Endodermal cell (in vitro differentiated cells): ENCODE data around the gene MOB2. TPM values are rescaled to one million over a fixed set of nuclear protein-coding genes. Genes with fewer than 3 reads are reported as not detected.
A peak's percentile ranks its signal among the peaks of the same experiment; 100 is the strongest.

Experiments used
- DNase-seq: peaks from one replicate; pipeline ENCODE4 v3.0.0-alpha.2; 2017
- H3K27ac ChIP-seq: 2 replicates; pipeline ENCODE4 v1.5.1; 2013; ENCODE audit warnings: mild to moderate bottlenecking, low read depth, low read length, moderate library complexity
- H3K27me3 ChIP-seq: 2 replicates; pipeline ENCODE4 v1.6.1; 2013; ENCODE audit warnings: mild to moderate bottlenecking, low read length, moderate library complexity; ENCODE audit not compliant: insufficient read depth, control insufficient read depth, poor library complexity, severe bottlenecking
- H3K36me3 ChIP-seq: 2 replicates; pipeline ENCODE4 v1.7.0; 2013; ENCODE audit warnings: mild to moderate bottlenecking, low read length, moderate library complexity; ENCODE audit not compliant: control insufficient read depth, insufficient read depth
- H3K4me1 ChIP-seq: one replicate; pipeline ENCODE4 v1.7.0; 2013; ENCODE audit warnings: low read length; ENCODE audit not compliant: control insufficient read depth, insufficient read depth
- H3K4me3 ChIP-seq: 2 replicates; pipeline ENCODE4 v1.5.1; 2013; ENCODE audit warnings: mild to moderate bottlenecking, low read length, moderate library complexity
- H3K9ac ChIP-seq: 2 replicates; pipeline ENCODE4 v1.6.1; 2013; ENCODE audit warnings: mild to moderate bottlenecking, low read length, moderate library complexity; ENCODE audit not compliant: poor library complexity, severe bottlenecking; ENCODE audit errors: extremely low read depth
- H3K9me3 ChIP-seq: 2 replicates; pipeline ENCODE4 v1.6.1; 2013; ENCODE audit warnings: mild to moderate bottlenecking, low read length, moderate library complexity; ENCODE audit not compliant: control insufficient read depth
- H3K27ac Mint-ChIP-seq: 2 replicates; pipeline ENCODE4 v1.8.0; 2020; ENCODE audit warnings: mixed read lengths
- H3K27me3 Mint-ChIP-seq: 2 replicates; pipeline ENCODE4 v1.8.0; 2021; ENCODE audit warnings: mild to moderate bottlenecking, mixed read lengths; ENCODE audit not compliant: insufficient read depth
- H3K36me3 Mint-ChIP-seq: 2 replicates; pipeline ENCODE4 v1.8.0; 2020; ENCODE audit warnings: low read depth, mixed read lengths
- H3K4me1 Mint-ChIP-seq: 2 replicates; pipeline ENCODE4 v1.8.0; 2020; ENCODE audit warnings: mixed read lengths
- H3K4me3 Mint-ChIP-seq: 2 replicates; pipeline ENCODE4 v1.8.0; 2020; ENCODE audit warnings: mild to moderate bottlenecking, moderate library complexity, mixed read lengths
- H3K9me3 Mint-ChIP-seq: 2 replicates; pipeline ENCODE4 v1.8.0; 2020; ENCODE audit warnings: mild to moderate bottlenecking, mixed read lengths
- WGBS, 2 experiments: methylation state at CpG; one replicate each; pipeline versions ENCODE4 v1.1.5 to v1.1.7; 2013; ENCODE audit warnings: missing lambda C conversion rate in 2 of 2, mixed read lengths in 1 of 2; ENCODE audit not compliant: insufficient coverage in 1 of 2, insufficient read length in 1 of 2; 5-methylcytosine and 5-hydroxymethylcytosine counted together
- total RNA-seq, 2 donors: library from RNA; stranded (reverse); fragmentation: NEBNext Ultra II Directional in 1 of 2; extraction: Animal tissue kit (Norgen Biotek cat#: 25700) in 1 of 2; gene quantifications; 2 replicates in 1 of 2; 3 replicates in 1 of 2; pipeline ENCODE4 v1.2.1, GENCODE V29; 2021
- TF ChIP-seq, protein P1 (sequence below): fragments of 200-600 bp; sonication (generic); conservative IDR thresholded peaks from 2 replicates; pipeline ENCODE4 v1.5.0; 2021; ENCODE audit warnings: antibody characterized with exemption, mild to moderate bottlenecking

Gene MOB2
- total RNA-seq, 2 donors from 2014 or later: 23.9 to 25.4 TPM

DNA sequence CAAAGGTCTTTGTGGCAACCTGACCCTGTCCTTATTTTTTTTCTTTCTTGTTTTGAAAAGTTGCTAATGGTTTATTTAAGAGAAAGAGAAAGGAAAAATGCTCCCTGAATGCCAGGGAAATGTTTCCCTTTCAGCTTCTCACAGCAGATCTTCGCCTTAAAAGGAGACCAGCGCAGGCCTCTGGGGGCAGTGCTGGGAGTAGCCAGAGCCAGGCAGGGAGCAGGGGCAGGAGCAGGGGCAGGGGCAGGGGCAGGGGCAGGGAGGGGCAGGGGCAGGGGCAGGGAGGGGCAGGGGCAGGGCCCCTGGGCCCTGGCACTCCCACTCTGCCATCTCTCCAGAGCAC lies 5.1 kb downstream of the MOB2 start:
- TF ChIP-seq, protein P1, sequence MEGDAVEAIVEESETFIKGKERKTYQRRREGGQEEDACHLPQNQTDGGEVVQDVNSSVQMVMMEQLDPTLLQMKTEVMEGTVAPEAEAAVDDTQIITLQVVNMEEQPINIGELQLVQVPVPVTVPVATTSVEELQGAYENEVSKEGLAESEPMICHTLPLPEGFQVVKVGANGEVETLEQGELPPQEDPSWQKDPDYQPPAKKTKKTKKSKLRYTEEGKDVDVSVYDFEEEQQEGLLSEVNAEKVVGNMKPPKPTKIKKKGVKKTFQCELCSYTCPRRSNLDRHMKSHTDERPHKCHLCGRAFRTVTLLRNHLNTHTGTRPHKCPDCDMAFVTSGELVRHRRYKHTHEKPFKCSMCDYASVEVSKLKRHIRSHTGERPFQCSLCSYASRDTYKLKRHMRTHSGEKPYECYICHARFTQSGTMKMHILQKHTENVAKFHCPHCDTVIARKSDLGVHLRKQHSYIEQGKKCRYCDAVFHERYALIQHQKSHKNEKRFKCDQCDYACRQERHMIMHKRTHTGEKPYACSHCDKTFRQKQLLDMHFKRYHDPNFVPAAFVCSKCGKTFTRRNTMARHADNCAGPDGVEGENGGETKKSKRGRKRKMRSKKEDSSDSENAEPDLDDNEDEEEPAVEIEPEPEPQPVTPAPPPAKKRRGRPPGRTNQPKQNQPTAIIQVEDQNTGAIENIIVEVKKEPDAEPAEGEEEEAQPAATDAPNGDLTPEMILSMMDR: no peak
- H3K27ac ChIP-seq: no peak overlapping the region
- DNase-seq: no peak
- WGBS, 2 experiments: 90% methylated on average over 2 of the region's 2 CpGs; no CpG with 5 or more reads in 1 of the 2 experiments
- no peaks in the 10 kb centered on the region for H3K4me1 ChIP-seq
- no peak overlapping the region for H3K4me3 ChIP-seq
- no peaks in the 10 kb centered on the region for H3K9me3 ChIP-seq
- Mint-ChIP-seq H3K4me3 (no peak overlapping the region), H3K27me3 (no peaks in the 10 kb centered on the region), H3K27ac (no peak overlapping the region), H3K36me3 (peaks cover 16% of the 10 kb centered on the region), H3K4me1 (no peaks in the 10 kb centered on the region), H3K9me3 (no peaks in the 10 kb centered on the region)
- H3K9ac ChIP-seq: no peak overlapping the region
- no peaks in the 10 kb centered on the region for H3K27me3 ChIP-seq
- peaks cover 6% of the 10 kb centered on the region for H3K36me3 ChIP-seq

DNA sequence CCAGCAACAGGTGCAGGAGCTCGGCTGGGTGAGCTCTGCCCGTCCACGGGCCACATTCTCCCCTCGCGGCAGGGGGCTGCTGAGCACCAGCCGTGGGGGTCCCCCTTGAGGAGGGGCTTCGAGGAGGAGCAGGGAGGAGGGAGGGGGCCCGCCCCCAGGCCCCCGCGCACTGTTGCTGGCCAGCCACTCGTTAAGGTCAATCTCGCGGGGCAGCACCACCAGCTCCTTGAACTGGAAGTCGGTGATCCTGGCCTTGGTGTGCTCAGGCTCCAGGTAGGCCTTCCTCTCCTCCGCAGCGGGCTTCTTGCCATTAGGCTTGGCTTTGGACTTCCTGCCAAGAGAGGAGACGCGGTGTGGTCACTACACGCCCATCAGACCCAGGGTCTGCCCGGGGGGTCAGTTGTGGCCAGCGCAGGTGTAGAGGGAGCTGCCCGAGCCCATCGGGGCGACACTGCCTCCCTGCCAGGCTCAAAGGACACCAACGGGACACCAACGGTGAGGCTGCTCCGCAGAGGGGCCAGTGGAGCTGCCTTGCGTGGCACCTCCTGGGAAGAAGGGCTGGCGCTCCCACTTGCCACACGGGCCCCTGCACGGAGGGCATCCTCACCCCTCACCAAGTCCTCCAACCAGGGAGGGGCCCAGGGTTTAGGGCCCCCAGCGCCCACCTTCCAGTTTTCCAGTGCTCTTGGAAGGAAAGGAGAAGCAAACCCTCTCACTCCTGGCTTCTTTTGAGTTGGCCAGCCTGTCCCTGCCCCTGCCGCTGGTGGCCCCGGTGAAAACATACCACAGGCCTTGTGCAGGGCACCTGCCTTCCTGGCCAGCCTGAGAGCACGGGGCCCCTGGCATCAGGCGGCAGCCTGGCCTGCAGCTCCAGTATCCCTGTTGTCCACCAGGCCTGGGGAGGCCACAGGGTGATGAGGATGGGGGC lies 5.8 kb downstream of the MOB2 start:
- Mint-ChIP-seq H3K4me1 (no peaks in the 10 kb centered on the region), H3K4me3 (no peak overlapping the region), H3K27me3 (no peaks in the 10 kb centered on the region), H3K9me3 (no peaks in the 10 kb centered on the region), H3K36me3 (peaks cover 17% of the 10 kb centered on the region), H3K27ac (peak overlapping the region; percentile 42)
- Histone ChIP-seq H3K4me1 (no peaks in the 10 kb centered on the region), H3K9ac (no peak overlapping the region), H3K4me3 (no peak overlapping the region), H3K27me3 (no peaks in the 10 kb centered on the region), H3K36me3 (peaks cover 11% of the 10 kb centered on the region), H3K27ac (no peak overlapping the region), H3K9me3 (no peaks in the 10 kb centered on the region)
- 93 to 96% methylated on average over 22 to 36 of the region's 36 CpGs for WGBS, 2 experiments
- TF ChIP-seq, protein P1: no peak
- no peak for DNase-seq

DNA sequence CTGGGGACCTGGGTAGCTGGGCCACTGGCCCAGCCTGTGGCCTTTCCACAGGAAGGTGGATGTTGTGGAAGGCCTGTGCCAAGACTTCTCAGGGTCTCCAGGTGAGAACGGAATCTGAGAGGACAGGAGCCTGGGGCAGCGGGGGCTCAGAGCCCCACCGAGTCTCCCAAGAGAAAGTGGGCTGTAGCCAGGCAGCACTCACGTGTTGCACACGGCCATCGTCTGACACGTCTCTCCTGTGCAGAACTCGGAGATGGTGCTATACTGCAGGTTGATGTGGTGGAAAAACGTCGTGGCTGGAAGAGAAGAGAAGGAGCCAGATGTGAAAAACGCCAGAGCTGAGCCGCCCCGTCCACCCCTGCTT lies 6.4 kb downstream of the MOB2 start:
- no peak overlapping the region for H3K4me3 ChIP-seq
- TF ChIP-seq, protein P1: no peak
- Mint-ChIP-seq H3K9me3 (no peaks in the 10 kb centered on the region), H3K4me3 (no peak overlapping the region), H3K4me1 (no peaks in the 10 kb centered on the region), H3K27me3 (no peaks in the 10 kb centered on the region), H3K36me3 (peaks cover 22% of the 10 kb centered on the region), H3K27ac (peak overlapping the region; percentile 42)
- H3K9ac ChIP-seq: no peak overlapping the region
- DNase-seq: no peak
- no peaks in the 10 kb centered on the region for H3K9me3 ChIP-seq
- no peak overlapping the region for H3K27ac ChIP-seq
- no peaks in the 10 kb centered on the region for H3K27me3 ChIP-seq
- peaks cover 18% of the 10 kb centered on the region for H3K36me3 ChIP-seq
- H3K4me1 ChIP-seq: no peaks in the 10 kb centered on the region
- WGBS, 2 experiments: 85 to 86% methylated on average over 13 of the region's 13 CpGs
